ENCODE measurements around the gene SFXN3. TPM values are rescaled to one million over a fixed set of nuclear protein-coding genes. Genes with fewer than 3 reads are reported as not detected.

SFXN3 gene
- total and polyA plus RNA-seq, 2 of the 8 experiments (the other 6 are each of a cell fraction or from before 2014, with no cell fraction given), result 2.6 to 2.8 TPM

DNA sequence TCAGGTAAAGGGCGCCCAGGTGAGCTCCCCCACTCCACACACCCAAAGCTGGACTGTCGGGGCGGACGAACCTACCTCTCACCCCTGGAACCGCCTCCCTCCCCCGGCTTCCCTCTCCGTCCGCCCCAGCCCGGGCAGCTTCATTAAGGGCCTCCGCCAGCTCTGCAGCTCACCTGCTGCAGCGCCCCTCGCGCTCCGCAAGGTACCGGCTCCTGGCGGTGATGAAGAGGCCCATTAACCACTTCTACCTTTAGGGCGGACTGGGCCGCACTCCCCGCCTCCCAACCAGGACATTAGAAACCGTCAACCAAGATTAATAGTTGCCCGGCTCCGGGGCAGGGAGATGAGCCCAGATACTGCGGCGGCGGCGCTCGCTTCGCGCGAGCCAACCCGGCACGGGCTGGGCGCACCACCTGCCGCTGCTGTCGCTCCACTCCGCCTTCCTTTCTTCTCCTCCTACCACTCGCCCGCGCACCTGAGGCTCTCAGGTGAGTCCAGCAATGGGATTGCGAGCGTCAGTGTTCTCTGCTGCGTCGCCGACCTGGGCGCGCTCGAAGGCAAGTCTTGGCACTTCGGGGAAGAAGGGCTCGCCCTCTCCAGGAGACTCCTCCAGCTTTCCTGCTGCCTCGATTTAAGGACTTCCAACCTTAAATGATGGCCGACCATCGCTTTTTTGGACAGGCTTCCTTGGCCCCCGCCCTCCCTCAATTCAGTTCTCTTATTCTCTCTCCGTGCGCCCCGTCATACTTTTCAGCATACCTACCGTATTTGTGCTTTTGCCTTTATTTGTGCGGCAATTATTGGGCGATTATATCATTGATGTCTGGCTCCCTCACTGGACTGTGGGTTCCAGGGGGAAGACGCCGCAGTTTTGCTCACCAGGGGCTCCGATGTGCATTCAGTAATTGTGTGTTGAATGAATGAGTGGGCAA, 17.2 kb downstream of the SFXN3 start (continued):
- TF ChIP-seq RAD21 (IDR thresholded peaks at IDR 0.05 in 1 of 2, conservative IDR thresholded peaks at IDR 0.05 in 1 of 2; ENCODE audit: low read depth in 2 of 2, low read length in 2 of 2), result 0 out of 4 replicates have a peak, but pooled peaks of 1 of the 2 experiments have one; percentile 1
- TF ChIP-seq CTCF (IDR thresholded peaks at IDR 0.05; ENCODE audit: control extremely low read depth in 1 of 3, insufficient read depth in 1 of 3, low read depth in 1 of 3, low read length in 3 of 3), result peak; percentile 26 to 47 (median 30)
- no peak for TF ChIP-seq YY1 (IDR thresholded peaks at IDR 0.05; ENCODE audit: low read depth, low read length)
- TF ChIP-seq TCF12 (IDR thresholded peaks at IDR 0.05; ENCODE audit: low read depth, low read length), result no peak

Data from H1 (cell line).